Activated CD4-positive, alpha-beta memory T cell treated with anti-CD3 and anti-CD28 coated beads, Interleukin-2, amount 10 ng/mL, durations not matched to agents 7 days and 5 days (primary cell): ENCODE data around the gene TMEM253. TPM values are rescaled to one million over a fixed set of nuclear protein-coding genes. Genes with fewer than 3 reads are reported as not detected.

Experiments used
- CTCF ChIA-PET: fragments of 350-600 bp; sonication (Branson Sonifier 250); formaldehyde crosslinking; loops from one replicate; lab custom pipeline; 2021; ENCODE audit warnings: antibody characterized with exemption, inconsistent platforms; lab: Charles Lee
- POLR2A ChIA-PET: fragments of 350-600 bp; sonication (Branson Sonifier 250); formaldehyde crosslinking; loops from one replicate; lab custom pipeline; 2021; ENCODE audit warnings: antibody characterized with exemption; lab: Charles Lee
- DNase-seq: peaks from one replicate; pipeline ENCODE4 v3.0.0-alpha.2; 2020
- H3K27ac Mint-ChIP-seq: one replicate; pipeline ENCODE4 v1.8.0; 2021; ENCODE audit warnings: mild to moderate bottlenecking, mixed read lengths
- H3K27me3 Mint-ChIP-seq: one replicate; pipeline ENCODE4 v1.8.0; 2021; ENCODE audit warnings: mixed read lengths
- H3K36me3 Mint-ChIP-seq: one replicate; pipeline ENCODE4 v1.8.0; 2021; ENCODE audit warnings: low read depth, mixed read lengths
- H3K4me1 Mint-ChIP-seq: one replicate; pipeline ENCODE4 v1.8.0; 2021; ENCODE audit warnings: mixed read lengths
- H3K4me3 Mint-ChIP-seq: one replicate; pipeline ENCODE4 v1.8.0; 2021; ENCODE audit warnings: mild to moderate bottlenecking, mixed read lengths
- H3K9me3 Mint-ChIP-seq: one replicate; pipeline ENCODE4 v1.8.0; 2021; ENCODE audit warnings: mixed read lengths
- total RNA-seq, 2 experiments: library from RNA; stranded (reverse); gene quantifications; one replicate each; pipeline ENCODE4 v1.2.3, GENCODE V29; 2021

The TMEM253 gene
- total RNA-seq, 2 experiments from 2014 or later = not detected

DNA sequence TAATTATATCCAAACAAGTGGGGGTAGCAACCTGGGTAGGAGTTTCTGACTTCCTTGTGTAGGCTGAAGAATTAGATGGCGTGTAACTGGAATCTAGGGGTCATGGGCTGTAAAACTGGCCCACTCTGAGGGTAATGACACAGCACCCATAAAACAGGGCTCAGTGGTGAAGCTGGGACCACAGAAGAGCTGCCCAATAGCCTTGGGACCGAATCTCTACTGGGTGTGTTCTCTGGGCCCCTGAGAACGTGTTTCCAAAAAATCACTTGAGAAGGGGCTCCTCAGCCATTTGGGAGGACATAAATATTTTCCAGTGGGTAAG, 39.6 kb upstream of the TMEM253 start:
- DNase-seq = no peak
- no peak overlapping the region for H3K27ac Mint-ChIP-seq
- no peaks in the 10 kb centered on the region for H3K9me3 Mint-ChIP-seq
- ChIA-PET CTCF (interaction anchor here (1.1 to 1.2 kb wide), 2 partner anchors 33 to 47 kb away, joined by 3 to 4 read pairs; no protein-coding TSS in a partner anchor), POLR2A (interaction anchor here (0.7 kb wide), 1 partner anchor 10 kb away, joined by 3 read pairs; no protein-coding TSS in a partner anchor)
- no peak overlapping the region for H3K4me3 Mint-ChIP-seq
- peaks cover 4% of the 10 kb centered on the region for H3K4me1 Mint-ChIP-seq
- H3K36me3 Mint-ChIP-seq = no peaks in the 10 kb centered on the region
- H3K27me3 Mint-ChIP-seq = peaks cover 42% of the 10 kb centered on the region

DNA sequence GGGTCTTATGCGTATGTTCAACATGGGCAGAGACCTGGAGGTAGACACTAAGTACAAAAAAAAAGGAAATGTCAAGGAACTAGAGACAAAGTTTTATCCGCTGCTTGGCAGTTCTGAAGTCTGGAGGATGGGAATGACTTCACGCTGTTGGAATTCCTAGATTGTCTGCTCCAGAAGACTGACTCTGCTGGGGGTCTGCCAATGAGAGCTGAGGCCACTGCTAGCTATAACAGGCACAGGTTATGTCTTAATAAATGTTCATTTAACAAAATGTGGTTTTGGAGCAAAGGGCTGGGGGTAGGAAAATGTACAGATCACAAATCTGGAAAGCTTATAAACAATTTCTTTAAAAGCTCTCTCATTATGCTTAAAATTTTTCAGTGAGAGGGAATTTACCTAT, 37.4 kb upstream of the TMEM253 start:
- CTCF ChIA-PET = interaction anchor here (1.3 kb wide), 1 partner anchor 49 kb away, joined by 4 read pairs; no protein-coding TSS in a partner anchor
- H3K4me3 Mint-ChIP-seq = no peak overlapping the region

DNA sequence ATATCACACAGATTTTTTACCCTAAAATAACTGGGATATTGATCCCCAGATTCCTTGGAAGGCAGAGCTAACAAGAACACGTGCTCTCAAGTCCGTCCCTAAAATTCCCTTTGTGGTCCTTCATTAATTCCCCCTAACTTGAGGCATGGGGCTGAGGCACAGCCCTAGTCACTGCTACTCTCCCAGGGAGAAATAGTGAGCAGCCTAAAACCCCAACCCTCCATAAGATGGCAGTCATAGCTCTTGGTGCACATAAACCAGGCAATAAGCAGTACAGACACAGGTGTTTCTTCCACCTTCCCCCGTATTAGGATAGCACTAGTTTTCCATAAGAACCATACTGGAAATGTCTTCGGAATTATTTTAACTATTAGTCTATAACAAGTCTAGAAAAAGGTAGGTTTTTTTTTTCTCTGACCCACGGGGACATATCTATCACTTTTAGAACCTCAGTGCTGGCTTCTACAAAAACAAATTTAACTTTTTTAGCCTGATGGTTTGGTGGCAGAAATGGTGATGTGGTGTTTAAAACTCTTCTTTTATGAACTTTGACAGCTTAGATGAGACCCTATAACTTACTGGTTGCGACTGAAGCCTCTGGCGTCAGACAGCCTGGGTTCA, 33.9 kb upstream of the TMEM253 start:
- ChIA-PET POLR2A (interaction anchor here (2.7 kb wide), 1 partner anchor 36 kb away, joined by 16 read pairs; no protein-coding TSS in a partner anchor), CTCF (interaction anchor here (0.7 to 3.6 kb wide), 9 partner anchors 8 to 428 kb away, joined by 3 to 52 read pairs (median 10); partner anchors contain the start of gene TMEM253)
- Mint-ChIP-seq H3K4me1 (peaks cover 33% of the 10 kb centered on the region), H3K4me3 (no peak overlapping the region), H3K27me3 (peaks cover 77% of the 10 kb centered on the region), H3K27ac (no peak overlapping the region), H3K36me3 (peaks cover 2% of the 10 kb centered on the region), H3K9me3 (no peaks in the 10 kb centered on the region)
- no peak for DNase-seq

More for the DNA sequence above, 37.4 kb upstream of the TMEM253 start:
- no peaks in the 10 kb centered on the region for H3K9me3 Mint-ChIP-seq
- H3K4me1 Mint-ChIP-seq = peaks cover 1% of the 10 kb centered on the region
- POLR2A ChIA-PET = no interaction called here
- no peak overlapping the region for H3K27ac Mint-ChIP-seq
- peaks cover 61% of the 10 kb centered on the region for H3K27me3 Mint-ChIP-seq
- DNase-seq = no peak
- peaks cover 1% of the 10 kb centered on the region for H3K36me3 Mint-ChIP-seq

DNA sequence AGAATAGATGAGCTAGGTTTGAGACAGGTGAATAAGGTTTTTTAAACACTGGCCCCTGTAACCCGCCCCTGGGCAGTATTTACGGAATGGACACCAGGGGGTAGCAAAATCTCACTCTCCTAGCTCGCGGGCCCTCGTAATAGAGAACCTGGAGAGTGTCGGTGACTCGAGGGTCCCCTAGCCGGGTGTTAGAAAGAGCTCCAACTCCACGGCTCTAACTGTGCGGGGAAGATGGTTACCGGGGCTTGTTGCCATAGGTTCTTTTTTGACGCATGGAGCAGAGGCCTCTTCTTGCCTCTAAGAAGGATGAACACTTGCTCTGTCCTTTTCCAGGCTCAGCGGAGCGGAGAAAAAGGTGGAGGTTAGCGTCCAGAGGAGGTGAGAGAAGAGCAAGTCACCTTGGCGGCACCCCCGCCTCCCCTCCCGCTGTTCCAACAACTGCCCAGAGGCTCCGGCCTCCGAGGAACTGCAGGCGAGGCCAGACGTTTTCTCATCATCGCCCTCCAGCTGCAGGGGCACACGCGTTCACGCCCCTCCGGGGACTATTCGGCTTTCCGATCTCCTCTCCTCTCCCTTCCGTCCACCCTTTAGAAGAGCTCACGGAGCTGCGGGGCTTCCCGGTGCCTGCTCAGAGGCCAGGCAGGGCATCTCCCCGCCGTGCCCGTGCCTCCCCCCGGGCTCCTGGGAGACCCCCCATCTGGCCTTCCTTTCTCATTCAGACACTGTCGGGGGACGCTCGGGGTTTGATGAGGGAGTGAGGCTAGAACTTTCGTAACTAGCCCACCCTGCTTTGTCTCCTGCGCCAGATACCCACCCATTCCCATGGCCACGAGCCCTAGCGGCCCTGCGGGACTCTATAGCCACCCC, 32.1 kb upstream of the TMEM253 start:
- H3K9me3 Mint-ChIP-seq = no peaks in the 10 kb centered on the region
- no peak overlapping the region for H3K27ac Mint-ChIP-seq
- peak; percentile 45 for DNase-seq
- peaks cover 2% of the 10 kb centered on the region for H3K36me3 Mint-ChIP-seq
- H3K4me3 Mint-ChIP-seq = peak overlapping the region; percentile 10
- H3K27me3 Mint-ChIP-seq = peaks cover 80% of the 10 kb centered on the region
- peaks cover 39% of the 10 kb centered on the region for H3K4me1 Mint-ChIP-seq
- CTCF ChIA-PET = interaction anchor here (0.6 to 3.6 kb wide), 13 partner anchors 10 to 78 kb away, joined by 3 to 52 read pairs (median 9); partner anchors contain the start of gene TMEM253
- POLR2A ChIA-PET = interaction anchor here (0.9 to 1.4 kb wide), 4 partner anchors 19 to 54 kb away, joined by 4 to 6 read pairs (median 4); no protein-coding TSS in a partner anchor

DNA sequence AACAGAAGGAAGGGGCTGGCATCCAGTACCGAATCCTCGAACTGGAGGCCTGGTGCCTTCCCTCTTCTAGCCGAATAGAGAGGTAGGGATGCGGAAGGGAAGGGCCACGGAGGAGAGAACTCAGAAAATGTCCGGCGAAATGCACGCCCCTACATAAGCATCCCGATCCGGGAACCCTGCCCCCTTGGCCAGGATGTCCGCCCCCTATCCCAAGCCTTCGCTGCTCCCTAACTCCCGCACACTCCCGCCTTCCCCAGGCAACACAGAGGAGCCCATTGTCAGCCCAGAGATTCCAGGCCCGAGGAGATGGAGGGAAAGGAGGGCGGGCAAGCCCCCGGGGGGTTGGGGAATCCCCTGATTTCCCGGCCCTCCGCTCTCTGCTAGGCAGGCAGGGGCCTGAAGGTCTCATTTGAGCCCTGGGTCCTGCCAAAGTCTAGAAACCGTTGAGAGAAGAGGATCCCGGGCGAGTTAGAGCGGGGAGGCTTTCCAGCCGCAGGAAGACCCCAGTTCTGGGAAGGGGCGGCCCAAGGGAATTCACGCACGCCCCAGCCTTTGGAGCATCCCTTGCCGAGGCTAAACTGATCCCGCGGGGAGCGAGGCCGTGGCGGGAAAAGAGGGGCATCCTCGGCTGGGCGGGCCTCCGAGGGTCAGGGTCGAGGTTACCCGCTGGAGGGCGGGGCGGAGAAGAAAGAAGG, 31.3 kb upstream of the TMEM253 start:
- no peak overlapping the region for H3K27ac Mint-ChIP-seq

DNA sequence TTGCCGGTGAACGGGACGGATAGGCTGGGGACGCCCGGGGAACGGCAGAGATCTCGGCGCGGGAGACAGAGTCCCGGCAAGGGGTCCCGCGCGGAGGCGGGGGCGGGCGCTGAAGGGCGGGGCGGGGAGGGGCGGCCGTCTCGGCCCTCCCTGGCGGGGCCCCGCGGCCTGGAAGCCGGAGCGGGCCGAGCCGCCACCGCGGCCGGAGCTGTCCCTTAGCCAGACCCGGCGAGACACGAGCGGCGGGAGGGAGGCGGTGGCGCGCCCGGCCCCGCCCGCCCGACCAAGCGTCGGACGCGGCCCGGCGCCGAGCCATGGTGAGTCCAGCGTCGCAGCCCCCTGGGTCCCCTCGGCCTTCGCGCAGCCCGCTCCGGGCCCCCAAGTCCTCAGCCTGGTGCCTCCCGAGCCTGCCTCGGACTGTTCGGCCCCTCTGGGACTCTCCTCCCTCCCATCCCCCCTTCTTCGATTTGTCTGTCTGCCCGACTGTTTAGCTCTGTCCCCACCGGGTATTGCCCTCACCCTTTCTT, 30.7 kb upstream of the TMEM253 start, which contains the start of gene ARHGEF40:
TSS of gene ARHGEF40 (plus strand) at position 222 of the 527 bp plus-strand sequence. CDS start at position 315, 93 bp downstream.
- peak within 1 kb of the TSS; percentile 6 for H3K27ac Mint-ChIP-seq
- no peak for DNase-seq
- peaks cover 39% of the 10 kb centered on the region for H3K4me1 Mint-ChIP-seq
- H3K36me3 Mint-ChIP-seq = peaks cover 2% of the 10 kb centered on the region
- peak within 1 kb of the TSS; percentile 65 for H3K4me3 Mint-ChIP-seq
- peaks cover 77% of the 10 kb centered on the region for H3K27me3 Mint-ChIP-seq
- CTCF ChIA-PET = interaction anchor here (1.9 to 3.7 kb wide), 5 partner anchors 17 to 55 kb away, joined by 4 to 20 read pairs (median 14); no protein-coding TSS in a partner anchor
- POLR2A ChIA-PET = interaction anchor here (0.8 to 3.0 kb wide), 6 partner anchors 14 to 77 kb away, joined by 3 to 19 read pairs (median 4); no protein-coding TSS in a partner anchor
- H3K9me3 Mint-ChIP-seq = no peaks in the 10 kb centered on the region

More for the DNA sequence above, 31.3 kb upstream of the TMEM253 start:
- no peak for DNase-seq
- H3K36me3 Mint-ChIP-seq = peaks cover 2% of the 10 kb centered on the region
- ChIA-PET CTCF (interaction anchor here (1.5 to 3.7 kb wide), 9 partner anchors 18 to 55 kb away, joined by 5 to 52 read pairs (median 10); no protein-coding TSS in a partner anchor), POLR2A (interaction anchor here (1.0 to 3.0 kb wide), 6 partner anchors 14 to 76 kb away, joined by 3 to 19 read pairs (median 5); no protein-coding TSS in a partner anchor)
- H3K4me3 Mint-ChIP-seq = peak overlapping the region; percentile 47
- no peaks in the 10 kb centered on the region for H3K9me3 Mint-ChIP-seq
- H3K27me3 Mint-ChIP-seq = peaks cover 79% of the 10 kb centered on the region
- peaks cover 39% of the 10 kb centered on the region for H3K4me1 Mint-ChIP-seq

DNA sequence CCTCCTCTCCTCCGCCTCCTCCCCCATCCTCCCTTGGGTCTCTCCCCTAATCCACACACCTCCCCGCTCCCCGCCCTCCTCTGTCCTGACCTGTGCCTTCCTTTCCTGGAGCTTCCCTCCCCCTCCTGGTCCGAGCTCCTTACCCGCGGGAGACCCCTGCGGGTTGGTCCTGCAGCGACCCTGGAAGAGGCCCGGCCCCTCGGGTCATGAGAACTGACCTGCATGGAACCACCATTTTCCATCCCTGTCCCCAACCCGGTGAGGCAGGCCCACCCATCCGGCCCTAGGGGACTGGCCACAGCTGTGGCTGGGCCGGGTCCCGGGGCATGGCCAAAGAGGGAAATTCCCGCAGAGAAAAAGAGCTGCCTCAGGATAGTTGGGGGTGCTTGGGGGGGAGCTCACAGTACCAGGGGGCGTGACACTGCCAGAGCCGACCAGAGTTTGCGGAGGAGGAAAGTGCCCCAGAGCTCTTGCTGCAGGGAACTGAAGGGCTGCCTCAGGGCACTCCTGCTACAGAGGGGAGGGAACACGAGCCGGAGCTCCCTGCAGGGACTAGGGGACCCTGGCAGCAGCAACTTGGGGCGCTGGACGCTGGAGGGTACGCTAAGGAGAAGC, 30.1 kb upstream of the TMEM253 start:
- Mint-ChIP-seq H3K36me3 (peaks cover 2% of the 10 kb centered on the region), H3K27ac (peak overlapping the region; percentile 6), H3K4me3 (peak overlapping the region; percentile 65), H3K9me3 (no peaks in the 10 kb centered on the region), H3K4me1 (peaks cover 39% of the 10 kb centered on the region), H3K27me3 (peaks cover 72% of the 10 kb centered on the region)
- ChIA-PET CTCF (interaction anchor here (0.9 to 3.7 kb wide), 9 partner anchors 17 to 64 kb away, joined by 3 to 20 read pairs (median 4); no protein-coding TSS in a partner anchor), POLR2A (interaction anchor here (0.8 to 3.0 kb wide), 10 partner anchors 9 to 77 kb away, joined by 3 to 19 read pairs (median 4); no protein-coding TSS in a partner anchor)
- DNase-seq = no peak

DNA sequence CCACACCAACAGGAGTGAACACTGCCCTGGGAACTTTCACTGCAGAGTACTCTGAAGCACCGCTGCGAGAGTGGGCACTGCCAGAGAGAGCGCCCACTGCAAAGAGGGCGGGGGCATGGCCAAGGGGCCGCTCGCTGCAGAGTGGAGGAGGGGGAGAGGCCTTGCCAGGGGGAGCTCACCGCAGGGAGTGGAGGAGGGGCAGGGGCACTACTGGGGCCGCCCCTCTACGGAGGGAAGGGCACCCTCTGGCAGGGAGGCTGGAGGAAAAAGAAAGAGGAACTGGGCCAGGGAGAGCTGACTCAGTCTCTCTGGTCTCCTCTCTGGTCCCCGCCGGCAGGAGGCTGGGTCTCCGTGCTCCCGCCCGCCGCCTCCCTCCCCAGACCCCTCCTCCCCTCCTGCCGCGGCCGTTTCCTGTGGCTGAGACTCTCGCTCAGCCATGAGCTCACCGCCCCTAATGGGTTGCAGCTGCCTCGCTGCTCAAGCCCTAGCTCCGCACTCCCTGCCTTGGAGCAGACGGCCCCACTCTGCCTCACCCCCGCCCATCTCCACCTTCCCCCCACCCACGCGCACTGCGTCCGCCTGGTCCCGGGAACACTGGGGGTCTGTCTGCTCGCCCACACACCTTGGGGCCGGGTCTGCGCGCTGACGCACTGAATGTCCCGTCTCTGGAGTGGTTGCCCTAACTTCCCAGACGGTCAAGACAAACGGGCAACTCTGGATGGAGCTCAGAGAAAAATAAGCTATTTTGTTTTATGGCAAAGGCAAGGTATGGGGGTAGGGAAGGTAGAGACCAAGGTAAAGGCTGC, 29.4 kb upstream of the TMEM253 start:
- no peak overlapping the region for H3K27ac Mint-ChIP-seq
- H3K27me3 Mint-ChIP-seq = peaks cover 67% of the 10 kb centered on the region
- CTCF ChIA-PET = interaction anchor here (0.9 to 3.7 kb wide), 10 partner anchors 16 to 65 kb away, joined by 3 to 20 read pairs (median 4); partner anchors contain the start of gene TMEM253
- POLR2A ChIA-PET = interaction anchor here (1.0 to 3.0 kb wide), 8 partner anchors 10 to 78 kb away, joined by 3 to 19 read pairs (median 4); no protein-coding TSS in a partner anchor
- H3K4me3 Mint-ChIP-seq = peak overlapping the region; percentile 65
- peaks cover 2% of the 10 kb centered on the region for H3K36me3 Mint-ChIP-seq
- H3K4me1 Mint-ChIP-seq = peaks cover 39% of the 10 kb centered on the region
- H3K9me3 Mint-ChIP-seq = no peaks in the 10 kb centered on the region
- peak; percentile 66 for DNase-seq

DNA sequence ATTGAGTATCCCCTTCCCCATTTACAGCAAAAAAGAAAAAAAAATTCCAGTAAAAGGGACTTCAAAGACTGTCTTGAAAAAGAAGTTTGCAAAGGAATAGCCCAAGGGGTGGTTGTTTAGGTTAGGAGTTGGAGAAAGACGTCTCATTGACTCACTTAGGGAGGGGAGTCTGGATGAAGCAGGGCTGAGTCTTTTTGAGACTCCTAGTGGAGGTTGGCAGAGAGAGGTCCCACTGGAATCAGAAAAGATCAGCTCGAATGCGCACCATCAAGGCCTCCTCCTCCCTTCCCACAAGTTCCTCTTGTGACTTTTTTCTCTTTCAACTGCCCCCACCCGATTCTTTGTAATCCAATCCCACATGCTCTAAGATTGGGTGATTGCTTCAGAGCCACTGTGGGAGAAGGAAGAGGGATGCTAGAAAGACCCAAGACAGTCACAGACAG, 28.8 kb upstream of the TMEM253 start:
- peak overlapping the region; percentile 65 for H3K4me3 Mint-ChIP-seq
- POLR2A ChIA-PET = interaction anchor here (1.1 to 3.0 kb wide), 6 partner anchors 10 to 56 kb away, joined by 3 to 19 read pairs (median 6); no protein-coding TSS in a partner anchor
- CTCF ChIA-PET = interaction anchor here (0.9 to 3.7 kb wide), 10 partner anchors 15 to 66 kb away, joined by 3 to 20 read pairs (median 4); partner anchors contain the start of gene TMEM253

DNA sequence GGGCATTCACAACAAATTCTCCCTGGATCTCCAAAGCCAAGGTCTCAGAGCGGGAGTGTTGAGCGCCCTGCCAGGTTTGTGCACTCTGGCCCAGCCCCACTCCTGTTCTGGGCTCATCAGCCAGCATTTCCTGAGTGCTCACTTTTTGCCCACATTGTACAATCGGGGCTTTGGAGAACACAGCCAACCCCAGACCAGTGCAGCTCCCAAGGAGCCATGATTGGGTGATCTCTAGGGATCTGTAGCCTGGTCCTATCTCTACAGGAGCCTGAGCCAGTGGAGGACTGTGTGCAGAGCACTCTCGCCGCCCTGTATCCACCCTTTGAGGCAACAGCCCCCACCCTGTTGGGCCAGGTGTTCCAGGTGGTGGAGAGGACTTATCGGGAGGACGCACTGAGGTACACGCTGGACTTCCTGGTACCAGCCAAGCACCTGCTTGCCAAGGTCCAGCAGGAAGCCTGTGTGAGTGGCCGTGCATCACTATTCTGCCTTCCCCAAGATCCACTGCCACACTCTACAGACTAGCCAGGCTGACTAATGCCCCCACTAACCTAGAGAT, 28.0 kb upstream of the TMEM253 start:
- CTCF ChIA-PET = interaction anchor here (1.4 to 3.7 kb wide), 2 partner anchors 29 to 31 kb away, joined by 3 to 20 read pairs; partner anchors contain the start of gene TMEM253
- H3K4me1 Mint-ChIP-seq = peaks cover 39% of the 10 kb centered on the region
- no peak for DNase-seq
- peaks cover 2% of the 10 kb centered on the region for H3K36me3 Mint-ChIP-seq
- POLR2A ChIA-PET = interaction anchor here (1.4 to 3.0 kb wide), 3 partner anchors 11 to 16 kb away, joined by 3 to 19 read pairs (median 9); no protein-coding TSS in a partner anchor
- no peak overlapping the region for H3K4me3 Mint-ChIP-seq
- H3K9me3 Mint-ChIP-seq = no peaks in the 10 kb centered on the region
- peaks cover 54% of the 10 kb centered on the region for H3K27me3 Mint-ChIP-seq
- no peak overlapping the region for H3K27ac Mint-ChIP-seq

More for the DNA sequence above, 28.8 kb upstream of the TMEM253 start:
- Mint-ChIP-seq H3K27me3 (peaks cover 61% of the 10 kb centered on the region), H3K9me3 (no peaks in the 10 kb centered on the region), H3K27ac (no peak overlapping the region), H3K4me1 (peaks cover 39% of the 10 kb centered on the region), H3K36me3 (peaks cover 2% of the 10 kb centered on the region)
- no peak for DNase-seq
